Loucy (cell line): ENCODE measurements around the gene SMC6.

Experiments
- H2AFZ ChIP-seq: fragments of 200-600 bp; sonication (generic); 2 replicates; pipeline ENCODE4 v1.6.0; 2016; ENCODE audit warnings: antibody characterized with exemption, mild to moderate bottlenecking, low read length, moderate library complexity
- H3F3A ChIP-seq: fragments of 200-600 bp; 2 replicates; pipeline ENCODE4 v1.6.0; 2016; ENCODE audit warnings: antibody characterized with exemption, low read depth, mild to moderate bottlenecking
- H3K27me3 ChIP-seq: fragments of 200-600 bp; sonication (generic); 2 replicates; pipeline ENCODE4 v1.6.1; 2014; ENCODE audit warnings: low read length, mild to moderate bottlenecking; ENCODE audit not compliant: insufficient read depth, poor library complexity, severe bottlenecking
- H3K36me3 ChIP-seq: fragments of 200-600 bp; sonication (generic); 2 replicates; pipeline ENCODE4 v1.6.1; 2016; ENCODE audit warnings: low read length; ENCODE audit not compliant: insufficient read depth
- H3K4me1 ChIP-seq: fragments of 200-600 bp; sonication (generic); 2 replicates; pipeline ENCODE4 v1.5.1; 2014; ENCODE audit warnings: low read length, mild to moderate bottlenecking; ENCODE audit not compliant: insufficient read depth, poor library complexity, severe bottlenecking
- H3K4me2 ChIP-seq: fragments of 200-600 bp; sonication (generic); 2 replicates; pipeline ENCODE4 v1.6.0; 2014; ENCODE audit warnings: antibody characterized with exemption, low read length, low read depth, mild to moderate bottlenecking; ENCODE audit not compliant: poor library complexity, severe bottlenecking
- H3K4me3 ChIP-seq: fragments of 200-600 bp; sonication (generic); 2 replicates; pipeline ENCODE4 v1.5.1; 2014; ENCODE audit warnings: low read length, mild to moderate bottlenecking, mixed read lengths; ENCODE audit not compliant: poor library complexity, severe bottlenecking
- H3K79me2 ChIP-seq: fragments of 200-600 bp; sonication (generic); 2 replicates; pipeline ENCODE4 v1.6.1; 2014; ENCODE audit warnings: low read length; ENCODE audit not compliant: insufficient read depth
- H3K9ac ChIP-seq: fragments of 200-600 bp; sonication (generic); 2 replicates; pipeline ENCODE4 v1.6.0; 2014; ENCODE audit warnings: mild to moderate bottlenecking, low read depth, low read length, moderate library complexity; ENCODE audit not compliant: poor library complexity, severe bottlenecking
- H3K9me2 ChIP-seq: fragments of 200-600 bp; sonication (generic); replicated peaks from 2 replicates; pipeline ENCODE4 v1.6.1; 2016; ENCODE audit warnings: low read depth, low read length, mixed read lengths
- H3K9me3 ChIP-seq: fragments of 200-600 bp; sonication (generic); 2 replicates; pipeline ENCODE4 v1.6.1; 2014; ENCODE audit warnings: mild to moderate bottlenecking, antibody characterized with exemption, low read length, low read depth; ENCODE audit not compliant: insufficient read depth
- H4K20me1 ChIP-seq: fragments of 200-600 bp; sonication (generic); 2 replicates; pipeline ENCODE4 v1.6.0; 2014; ENCODE audit warnings: antibody characterized with exemption, low read length, mild to moderate bottlenecking; ENCODE audit not compliant: insufficient read depth, poor library complexity, severe bottlenecking
- CTCF ChIP-seq: fragments of 200-600 bp; sonication (generic); conservative IDR thresholded peaks from 2 replicates; pipeline ENCODE4 v1.5.1; 2014; ENCODE audit warnings: mild to moderate bottlenecking, antibody characterized with exemption, low read length
- EZH2phosphoT487 ChIP-seq: fragments of 200-600 bp; IDR thresholded peaks from 2 replicates; pipeline ENCODE4 v1.6.1; 2018; ENCODE audit warnings: antibody characterized with exemption, mild to moderate bottlenecking, moderate library complexity, borderline replicate concordance

Gene SMC6

GRCh38 chr2:17658251-17658843 lies 95.3 kb downstream of the SMC6 start:
- Histone ChIP-seq H3F3A (no peaks in the 10 kb centered on the region), H3K4me1 (peaks cover 6% of the 10 kb centered on the region)
- no peak for TF ChIP-seq EZH2phosphoT487
- no peak for TF ChIP-seq CTCF

GRCh38 chr2:17657759-17658158 lies 95.9 kb downstream of the SMC6 start:
- Histone ChIP-seq H3F3A (no peaks in the 10 kb centered on the region), H3K9me2 (no peaks in the 10 kb centered on the region), H3K9me3 (no peaks in the 10 kb centered on the region), H3K4me2 (no peak overlapping the region), H3K36me3 (no peaks in the 10 kb centered on the region), H2AFZ (no peak overlapping the region), H4K20me1 (no peaks in the 10 kb centered on the region), H3K4me3 (no peak overlapping the region), H3K79me2 (no peaks in the 10 kb centered on the region), H3K9ac (no peak overlapping the region), H3K4me1 (peaks cover 6% of the 10 kb centered on the region), H3K27me3 (no peaks in the 10 kb centered on the region)
- no peak for TF ChIP-seq EZH2phosphoT487
- no peak for TF ChIP-seq CTCF

More at GRCh38 chr2:17658251-17658843, 95.3 kb downstream of the SMC6 start:
- H3K9ac ChIP-seq, result no peak overlapping the region
- H4K20me1 ChIP-seq, result no peaks in the 10 kb centered on the region
- no peak overlapping the region for H2AFZ ChIP-seq
- H3K4me2 ChIP-seq, result no peak overlapping the region
- H3K9me2 ChIP-seq, result no peaks in the 10 kb centered on the region
- H3K9me3 ChIP-seq, result no peaks in the 10 kb centered on the region
- H3K4me3 ChIP-seq, result no peak overlapping the region
- no peaks in the 10 kb centered on the region for H3K27me3 ChIP-seq
- no peaks in the 10 kb centered on the region for H3K79me2 ChIP-seq
- H3K36me3 ChIP-seq, result no peaks in the 10 kb centered on the region

GRCh38 chr2:17652681-17653394 lies 100.8 kb downstream of the SMC6 start:
- Histone ChIP-seq H3F3A (no peaks in the 10 kb centered on the region), H3K79me2 (no peaks in the 10 kb centered on the region), H3K36me3 (no peaks in the 10 kb centered on the region), H4K20me1 (no peaks in the 10 kb centered on the region), H3K9me3 (no peaks in the 10 kb centered on the region), H3K4me2 (no peak overlapping the region), H3K9ac (no peak overlapping the region), H3K4me1 (no peaks in the 10 kb centered on the region), H2AFZ (no peak overlapping the region), H3K4me3 (no peak overlapping the region), H3K27me3 (no peaks in the 10 kb centered on the region), H3K9me2 (no peaks in the 10 kb centered on the region)
- TF ChIP-seq EZH2phosphoT487 (no peak), CTCF (no peak)
